NOMO-1 treated with DMSO at 0.1 percent for 48 hours (cell line): ENCODE results near the gene ZBTB11.
A peak's percentile ranks its signal among the peaks of the same experiment; 100 is the strongest.
"Not testable (repeated sequence)": the region's sequence is repeated elsewhere in the genome, so short reads cannot be mapped to it uniquely, and the experiment has no call there.

ENCODE experiments used
- DNase-seq: peaks from one replicate; lab custom pipeline; 2025; ENCODE audit not compliant: unreplicated experiment; lab: John Stamatoyannopoulos, UW

Gene ZBTB11

GRCh38 chr3:101676765-101677435 is at the start of gene ZBTB11:
Gene ZBTB11, minus strand, starts transcription at chr3:101677132. Its CDS starts 218 bp downstream, at chr3:101676914.
- DNase-seq, result no peak

GRCh38 chr3:101725890-101726275 is 49.0 kb upstream of the ZBTB11 start:
- DNase-seq, result no peak

GRCh38 chr3:101725194-101725889 is 48.4 kb upstream of the ZBTB11 start:
- peak; percentile 7 for DNase-seq

GRCh38 chr3:101724329-101725193 is 47.6 kb upstream of the ZBTB11 start, which contains the start of gene CEP97:
Gene CEP97, plus strand, starts transcription at chr3:101724614. Its CDS starts 63 bp downstream, at chr3:101724677.
- DNase-seq, result peak; percentile 95

- peak; percentile 84 for DNase-seq
Measured at GRCh38 chr3:101722394-101723173, 45.7 kb upstream of the ZBTB11 start.

GRCh38 chr3:101720851-101721840 is 44.2 kb upstream of the ZBTB11 start:
- peak; percentile 40 for DNase-seq

- peak; percentile 36 for DNase-seq
Measured at GRCh38 chr3:101719604-101720185, 42.8 kb upstream of the ZBTB11 start.

- DNase-seq, result no peak
Measured at GRCh38 chr3:101718455-101718854, 41.5 kb upstream of the ZBTB11 start.

GRCh38 chr3:101709126-101709525 is 32.2 kb upstream of the ZBTB11 start:
- no peak for DNase-seq

- not testable (repeated sequence) for DNase-seq
Measured at GRCh38 chr3:101704639-101705038, 27.7 kb upstream of the ZBTB11 start.

- DNase-seq, result no peak
Measured at GRCh38 chr3:101703169-101703568, 26.2 kb upstream of the ZBTB11 start.

GRCh38 chr3:101702726-101703125 is 25.8 kb upstream of the ZBTB11 start:
- no peak for DNase-seq

- DNase-seq, result no peak
Measured at GRCh38 chr3:101701696-101702634, 25.0 kb upstream of the ZBTB11 start.

GRCh38 chr3:101695779-101696372 is 18.9 kb upstream of the ZBTB11 start:
- no peak for DNase-seq

GRCh38 chr3:101694836-101695235 is 17.9 kb upstream of the ZBTB11 start:
- not testable (repeated sequence) for DNase-seq

- DNase-seq, result not testable (repeated sequence)
Measured at GRCh38 chr3:101693540-101693939, 16.6 kb upstream of the ZBTB11 start.
